Measurements from ENCODE around the gene MYO10. TPM values are rescaled to one million over a fixed set of nuclear protein-coding genes. Genes with fewer than 3 reads are reported as not detected.

The MYO10 gene
- total RNA-seq, 1 experiment from 2014 or later, result 202 TPM

- TF ChIP-seq CTCF (conservative IDR thresholded peaks at IDR 0.05; ENCODE audit: low read depth, low read length) (no peak), EZH2 (IDR thresholded peaks at IDR 0.05; ENCODE audit: borderline replicate concordance, low read depth, low read length, poor library complexity, severe bottlenecking) (no peak)
- BruUV-seq (replicated peaks), result no TSS peak
- no peak overlapping the region for H3K27ac ChIP-seq (ENCODE audit: low read depth, low read length, poor library complexity, severe bottlenecking)
- no peaks in the 10 kb centered on the region for H3K9me3 ChIP-seq (ENCODE audit: low read depth, low read length, poor library complexity, severe bottlenecking)
- intact Hi-C loops (cut with micrococcal nuclease; ENCODE audit: unreplicated experiment), result no loop called here
- ChIA-PET POLR2A (ENCODE audit: low non-redundant PET) (interaction anchor here (0.6 kb wide), 1 partner anchor 215 kb away, joined by 3 read pairs; no protein-coding TSS in a partner anchor), CTCF (no interaction called here)
- H3K36me3 ChIP-seq (ENCODE audit: insufficient read depth, low read length, poor library complexity, severe bottlenecking), result peaks cover 28% of the 10 kb centered on the region
- no peak overlapping the region for H3K4me3 ChIP-seq (ENCODE audit: low read depth, low read length, poor library complexity, severe bottlenecking)
- H3K4me1 ChIP-seq (ENCODE audit: insufficient read depth, low read length, poor library complexity, severe bottlenecking), result peaks cover 13% of the 10 kb centered on the region
- no peaks in the 10 kb centered on the region for H3K27me3 ChIP-seq (replicated peaks; ENCODE audit: insufficient read depth, low read depth, low read length, poor library complexity)
- DNase-seq (ENCODE audit: low spot score), result no peak
These were observed 208.2 kb downstream of the MYO10 start for GRCh38 chr5:16727755-16728325.

GRCh38 chr5:16726538-16726946 lies 209.5 kb downstream of the MYO10 start:
- Histone ChIP-seq H3K36me3 (ENCODE audit: insufficient read depth, low read length, poor library complexity, severe bottlenecking) (peaks cover 16% of the 10 kb centered on the region), H3K27ac (ENCODE audit: low read depth, low read length, poor library complexity, severe bottlenecking) (peak overlapping the region; percentile 12), H3K9me3 (ENCODE audit: low read depth, low read length, poor library complexity, severe bottlenecking) (no peaks in the 10 kb centered on the region), H3K4me1 (ENCODE audit: insufficient read depth, low read length, poor library complexity, severe bottlenecking) (peaks cover 13% of the 10 kb centered on the region), H3K4me3 (ENCODE audit: low read depth, low read length, poor library complexity, severe bottlenecking) (no peak overlapping the region), H3K27me3 (replicated peaks; ENCODE audit: insufficient read depth, low read depth, low read length, poor library complexity) (no peaks in the 10 kb centered on the region)
- TF ChIP-seq CTCF (conservative IDR thresholded peaks at IDR 0.05; ENCODE audit: low read depth, low read length), result no peak
- no peak for TF ChIP-seq EZH2 (IDR thresholded peaks at IDR 0.05; ENCODE audit: borderline replicate concordance, low read depth, low read length, poor library complexity, severe bottlenecking)
- CTCF ChIA-PET, result no interaction called here
- BruUV-seq (replicated peaks), result no TSS peak
- peak; percentile 64 for DNase-seq (ENCODE audit: low spot score)
- POLR2A ChIA-PET (ENCODE audit: low non-redundant PET), result no interaction called here
- intact Hi-C loops (cut with micrococcal nuclease; ENCODE audit: unreplicated experiment), result no loop called here

- intact Hi-C loops (cut with micrococcal nuclease; ENCODE audit: unreplicated experiment), result no loop called here
- TF ChIP-seq CTCF (conservative IDR thresholded peaks at IDR 0.05; ENCODE audit: low read depth, low read length) (no peak), EZH2 (IDR thresholded peaks at IDR 0.05; ENCODE audit: borderline replicate concordance, low read depth, low read length, poor library complexity, severe bottlenecking) (no peak)
- Histone ChIP-seq H3K36me3 (ENCODE audit: insufficient read depth, low read length, poor library complexity, severe bottlenecking) (peaks cover 20% of the 10 kb centered on the region), H3K27me3 (replicated peaks; ENCODE audit: insufficient read depth, low read depth, low read length, poor library complexity) (no peaks in the 10 kb centered on the region), H3K9me3 (ENCODE audit: low read depth, low read length, poor library complexity, severe bottlenecking) (no peaks in the 10 kb centered on the region), H3K4me3 (ENCODE audit: low read depth, low read length, poor library complexity, severe bottlenecking) (no peak overlapping the region), H3K27ac (ENCODE audit: low read depth, low read length, poor library complexity, severe bottlenecking) (no peak overlapping the region), H3K4me1 (ENCODE audit: insufficient read depth, low read length, poor library complexity, severe bottlenecking) (peaks cover 13% of the 10 kb centered on the region)
- DNase-seq (ENCODE audit: low spot score), result no peak
- ChIA-PET POLR2A (ENCODE audit: low non-redundant PET) (no interaction called here), CTCF (no interaction called here)
- no TSS peak for BruUV-seq (replicated peaks)
These were observed 210.5 kb downstream of the MYO10 start for GRCh38 chr5:16725575-16725974.

Measured in A673 (cell line).